Measurements from ENCODE around the gene FHL3.

GRCh38 chr1:38009088-38009840 lies 4.0 kb upstream of the FHL3 start:
- TF ChIP-seq ELF1 (IDR thresholded peaks at IDR 0.05): no peak
- no peak for TF ChIP-seq NFIC (IDR thresholded peaks at IDR 0.05; ENCODE audit: borderline replicate concordance)
- TF ChIP-seq, protein P1, sequence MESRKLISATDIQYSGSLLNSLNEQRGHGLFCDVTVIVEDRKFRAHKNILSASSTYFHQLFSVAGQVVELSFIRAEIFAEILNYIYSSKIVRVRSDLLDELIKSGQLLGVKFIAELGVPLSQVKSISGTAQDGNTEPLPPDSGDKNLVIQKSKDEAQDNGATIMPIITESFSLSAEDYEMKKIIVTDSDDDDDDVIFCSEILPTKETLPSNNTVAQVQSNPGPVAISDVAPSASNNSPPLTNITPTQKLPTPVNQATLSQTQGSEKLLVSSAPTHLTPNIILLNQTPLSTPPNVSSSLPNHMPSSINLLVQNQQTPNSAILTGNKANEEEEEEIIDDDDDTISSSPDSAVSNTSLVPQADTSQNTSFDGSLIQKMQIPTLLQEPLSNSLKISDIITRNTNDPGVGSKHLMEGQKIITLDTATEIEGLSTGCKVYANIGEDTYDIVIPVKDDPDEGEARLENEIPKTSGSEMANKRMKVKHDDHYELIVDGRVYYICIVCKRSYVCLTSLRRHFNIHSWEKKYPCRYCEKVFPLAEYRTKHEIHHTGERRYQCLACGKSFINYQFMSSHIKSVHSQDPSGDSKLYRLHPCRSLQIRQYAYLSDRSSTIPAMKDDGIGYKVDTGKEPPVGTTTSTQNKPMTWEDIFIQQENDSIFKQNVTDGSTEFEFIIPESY (IDR thresholded peaks at IDR 0.05; ENCODE audit: borderline replicate concordance, low read depth): no peak
- TF ChIP-seq, protein P2, sequence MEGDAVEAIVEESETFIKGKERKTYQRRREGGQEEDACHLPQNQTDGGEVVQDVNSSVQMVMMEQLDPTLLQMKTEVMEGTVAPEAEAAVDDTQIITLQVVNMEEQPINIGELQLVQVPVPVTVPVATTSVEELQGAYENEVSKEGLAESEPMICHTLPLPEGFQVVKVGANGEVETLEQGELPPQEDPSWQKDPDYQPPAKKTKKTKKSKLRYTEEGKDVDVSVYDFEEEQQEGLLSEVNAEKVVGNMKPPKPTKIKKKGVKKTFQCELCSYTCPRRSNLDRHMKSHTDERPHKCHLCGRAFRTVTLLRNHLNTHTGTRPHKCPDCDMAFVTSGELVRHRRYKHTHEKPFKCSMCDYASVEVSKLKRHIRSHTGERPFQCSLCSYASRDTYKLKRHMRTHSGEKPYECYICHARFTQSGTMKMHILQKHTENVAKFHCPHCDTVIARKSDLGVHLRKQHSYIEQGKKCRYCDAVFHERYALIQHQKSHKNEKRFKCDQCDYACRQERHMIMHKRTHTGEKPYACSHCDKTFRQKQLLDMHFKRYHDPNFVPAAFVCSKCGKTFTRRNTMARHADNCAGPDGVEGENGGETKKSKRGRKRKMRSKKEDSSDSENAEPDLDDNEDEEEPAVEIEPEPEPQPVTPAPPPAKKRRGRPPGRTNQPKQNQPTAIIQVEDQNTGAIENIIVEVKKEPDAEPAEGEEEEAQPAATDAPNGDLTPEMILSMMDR (IDR thresholded peaks at IDR 0.05): no peak
- no peak for TF ChIP-seq GABPA (IDR thresholded peaks at IDR 0.05; ENCODE audit: low read depth)
- no peak for TF ChIP-seq POLR2AphosphoS5 (IDR thresholded peaks at IDR 0.05; ENCODE audit: low read depth, low read length)
- TF ChIP-seq EP300 (IDR thresholded peaks at IDR 0.05; ENCODE audit: borderline replicate concordance in 1 of 2, low read depth in 1 of 2, low read length in 1 of 2): no peak
- TF ChIP-seq JUND (IDR thresholded peaks at IDR 0.05): no peak
- no peak for TF ChIP-seq GATA2 (CRISPR knock-in tag; IDR thresholded peaks at IDR 0.05)
- no peak for TF ChIP-seq MXI1 (IDR thresholded peaks at IDR 0.05; ENCODE audit: low read depth, low read length)
